HEK293T (cell line): Measurements from ENCODE around the gene ACSF3.

ENCODE experiments used
- CTCF ChIA-PET: fragments of 350-600 bp; formaldehyde crosslinking; extraction: SDS; loops from one replicate; lab custom pipeline; 2021; ENCODE audit warnings: antibody characterized with exemption, inconsistent platforms; lab: Yijun Ruan, JAX
- POLR2A ChIA-PET: fragments of 350-600 bp; formaldehyde crosslinking; extraction: SDS; loops from one replicate; lab custom pipeline; 2020; ENCODE audit warnings: antibody characterized with exemption, inconsistent platforms; lab: Yijun Ruan, JAX
- DNase-seq: peaks from one replicate; pipeline ENCODE4 v3.0.0; 2012; ENCODE audit warnings: mixed read lengths; ENCODE audit errors: extremely low spot score
- ARNT ChIP-seq: fragments of 450-650 bp; IDR thresholded peaks from 2 replicates; pipeline ENCODE4 v1.6.1; 2017; ENCODE audit warnings: mild to moderate bottlenecking
- BHLHE40 ChIP-seq: fragments of 450-650 bp; IDR thresholded peaks from 2 replicates; pipeline ENCODE4 v1.6.1; 2016; ENCODE audit warnings: mild to moderate bottlenecking, moderate library complexity, borderline replicate concordance
- CTBP1 ChIP-seq: fragments of 450-650 bp; IDR thresholded peaks from 2 replicates; pipeline ENCODE4 v1.6.1; 2016; ENCODE audit warnings: borderline replicate concordance
- ELF4 ChIP-seq: fragments of 450-650 bp; IDR thresholded peaks from 2 replicates; pipeline ENCODE4 v1.6.1; 2017; ENCODE audit warnings: antibody characterized with exemption
- FOXA1 ChIP-seq: fragments of 450-650 bp; IDR thresholded peaks from 2 replicates; pipeline ENCODE4 v1.6.1; 2016; ENCODE audit warnings: mild to moderate bottlenecking
- FOXK2 ChIP-seq: fragments of 450-650 bp; IDR thresholded peaks from 2 replicates; pipeline ENCODE4 v1.6.1; 2016; ENCODE audit warnings: mild to moderate bottlenecking
- FOXM1 ChIP-seq: fragments of 450-650 bp; IDR thresholded peaks from 2 replicates; pipeline ENCODE4 v1.6.1; 2017; ENCODE audit warnings: mild to moderate bottlenecking, borderline replicate concordance
- HDGF ChIP-seq: fragments of 450-650 bp; IDR thresholded peaks from 2 replicates; pipeline ENCODE4 v1.6.1; 2017; ENCODE audit warnings: antibody characterized with exemption, borderline replicate concordance
- L3MBTL2 ChIP-seq: fragments of 450-650 bp; conservative IDR thresholded peaks from 2 replicates; pipeline ENCODE4 v1.6.1; 2016; ENCODE audit warnings: mild to moderate bottlenecking
- LEF1 ChIP-seq: fragments of 450-650 bp; IDR thresholded peaks from 2 replicates; pipeline ENCODE4 v1.6.1; 2017; ENCODE audit warnings: mild to moderate bottlenecking, borderline replicate concordance
- NFRKB ChIP-seq: fragments of 450-650 bp; IDR thresholded peaks from 2 replicates; pipeline ENCODE4 v1.6.1; 2016; ENCODE audit warnings: mild to moderate bottlenecking, moderate library complexity
- SP1 ChIP-seq: fragments of 450-650 bp; IDR thresholded peaks from 2 replicates; pipeline ENCODE4 v1.6.1; 2017
- SUZ12 ChIP-seq: fragments of 450-650 bp; IDR thresholded peaks from 2 replicates; pipeline ENCODE4 v1.6.1; 2016; ENCODE audit warnings: mild to moderate bottlenecking
- TARDBP ChIP-seq: fragments of 450-650 bp; IDR thresholded peaks from 2 replicates; pipeline ENCODE4 v1.6.1; 2016
- ZNF384 ChIP-seq: fragments of 450-650 bp; IDR thresholded peaks from 2 replicates; pipeline ENCODE4 v1.6.1; 2016
- TF ChIP-seq, protein P1 (sequence below): fragments of 450-650 bp; IDR thresholded peaks from 2 replicates; pipeline ENCODE4 v1.6.1; 2016

Gene ACSF3

DNA sequence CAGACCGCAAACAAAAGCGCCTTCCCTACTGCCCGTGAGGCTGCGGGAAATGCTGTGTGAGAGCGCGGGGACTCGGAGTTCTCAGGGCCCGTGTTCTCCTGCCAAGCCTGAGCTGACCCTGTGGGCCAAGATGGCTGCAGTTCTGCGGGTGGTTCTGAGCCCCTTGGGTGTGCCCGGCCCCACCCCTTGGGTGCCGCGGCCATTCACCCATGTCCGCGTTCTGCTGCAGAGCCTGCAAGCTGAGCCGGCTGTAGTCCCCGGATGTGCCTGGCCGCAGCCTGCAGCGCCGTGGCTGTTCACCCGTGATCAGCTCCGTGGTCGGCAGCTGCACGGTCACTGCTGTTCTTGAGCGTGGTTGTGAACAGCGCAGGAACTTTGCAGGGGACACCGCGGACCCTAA lies 20.0 kb downstream of the ACSF3 start:
- CTCF ChIA-PET: no interaction called here
- no peak for DNase-seq
- POLR2A ChIA-PET: no interaction called here

GRCh38 chr16:89114159-89114981 lies 20.7 kb downstream of the ACSF3 start:
- CTCF ChIA-PET: no interaction called here
- no peak for DNase-seq
- POLR2A ChIA-PET: no interaction called here
- TF ChIP-seq LEF1: no peak
- TF ChIP-seq FOXM1: no peak

More for the DNA sequence above, 20.0 kb downstream of the ACSF3 start:
- TF ChIP-seq, protein P1, sequence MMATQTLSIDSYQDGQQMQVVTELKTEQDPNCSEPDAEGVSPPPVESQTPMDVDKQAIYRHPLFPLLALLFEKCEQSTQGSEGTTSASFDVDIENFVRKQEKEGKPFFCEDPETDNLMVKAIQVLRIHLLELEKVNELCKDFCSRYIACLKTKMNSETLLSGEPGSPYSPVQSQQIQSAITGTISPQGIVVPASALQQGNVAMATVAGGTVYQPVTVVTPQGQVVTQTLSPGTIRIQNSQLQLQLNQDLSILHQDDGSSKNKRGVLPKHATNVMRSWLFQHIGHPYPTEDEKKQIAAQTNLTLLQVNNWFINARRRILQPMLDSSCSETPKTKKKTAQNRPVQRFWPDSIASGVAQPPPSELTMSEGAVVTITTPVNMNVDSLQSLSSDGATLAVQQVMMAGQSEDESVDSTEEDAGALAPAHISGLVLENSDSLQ: no peak
- no peak for TF ChIP-seq BHLHE40
- no peak for TF ChIP-seq HDGF
- no peak for TF ChIP-seq ELF4
- TF ChIP-seq NFRKB: no peak
- TF ChIP-seq CTBP1: no peak
- no peak for TF ChIP-seq L3MBTL2

DNA sequence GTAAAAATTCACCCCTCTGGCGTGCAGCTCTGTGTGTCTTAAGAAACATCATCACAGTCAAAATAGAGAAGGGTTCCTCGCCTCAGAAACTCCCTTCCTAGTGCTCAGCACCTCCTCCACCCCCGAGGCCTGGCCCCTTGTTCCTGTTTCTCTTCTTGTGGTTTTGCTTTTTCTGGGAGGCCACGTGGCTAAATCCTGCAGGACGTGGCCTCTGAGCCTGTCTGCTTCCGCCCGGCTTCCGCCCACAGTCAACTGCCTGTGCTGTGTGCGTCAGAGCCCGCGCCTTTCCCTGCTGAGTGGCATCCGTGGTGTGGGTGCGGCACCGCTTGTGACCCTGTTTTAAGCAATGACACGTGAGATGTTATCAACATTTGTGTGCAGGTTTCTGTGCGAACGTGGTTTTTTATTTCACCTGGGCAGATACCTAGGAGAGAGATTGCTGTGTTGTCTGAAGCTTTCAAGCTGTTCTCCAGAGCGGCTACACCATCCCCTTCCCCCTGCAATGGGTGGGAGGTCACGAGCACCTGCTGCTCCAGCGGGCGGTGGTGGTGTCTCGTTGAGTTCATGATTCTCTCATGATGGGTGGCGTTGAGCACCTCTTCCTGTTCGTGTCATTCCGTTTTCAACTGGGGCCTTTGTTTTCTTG lies 21.7 kb downstream of the ACSF3 start:
- DNase-seq: no peak
- TF ChIP-seq ARNT: no peak
- TF ChIP-seq FOXM1: no peak
- no peak for TF ChIP-seq FOXK2
- TF ChIP-seq NFRKB: no peak
- TF ChIP-seq ZNF384: no peak
- TF ChIP-seq, protein P1: no peak
- no peak for TF ChIP-seq ELF4
- TF ChIP-seq BHLHE40: no peak
- TF ChIP-seq HDGF: no peak
- TF ChIP-seq FOXA1: no peak
- no peak for TF ChIP-seq SUZ12
- TF ChIP-seq L3MBTL2: no peak
- no peak for TF ChIP-seq TARDBP
- ChIA-PET POLR2A (no interaction called here), CTCF (no interaction called here)

GRCh38 chr16:89116341-89117226 lies 22.9 kb downstream of the ACSF3 start:
- ChIA-PET POLR2A (no interaction called here), CTCF (no interaction called here)
- TF ChIP-seq SUZ12: no peak
- no peak for DNase-seq

DNA sequence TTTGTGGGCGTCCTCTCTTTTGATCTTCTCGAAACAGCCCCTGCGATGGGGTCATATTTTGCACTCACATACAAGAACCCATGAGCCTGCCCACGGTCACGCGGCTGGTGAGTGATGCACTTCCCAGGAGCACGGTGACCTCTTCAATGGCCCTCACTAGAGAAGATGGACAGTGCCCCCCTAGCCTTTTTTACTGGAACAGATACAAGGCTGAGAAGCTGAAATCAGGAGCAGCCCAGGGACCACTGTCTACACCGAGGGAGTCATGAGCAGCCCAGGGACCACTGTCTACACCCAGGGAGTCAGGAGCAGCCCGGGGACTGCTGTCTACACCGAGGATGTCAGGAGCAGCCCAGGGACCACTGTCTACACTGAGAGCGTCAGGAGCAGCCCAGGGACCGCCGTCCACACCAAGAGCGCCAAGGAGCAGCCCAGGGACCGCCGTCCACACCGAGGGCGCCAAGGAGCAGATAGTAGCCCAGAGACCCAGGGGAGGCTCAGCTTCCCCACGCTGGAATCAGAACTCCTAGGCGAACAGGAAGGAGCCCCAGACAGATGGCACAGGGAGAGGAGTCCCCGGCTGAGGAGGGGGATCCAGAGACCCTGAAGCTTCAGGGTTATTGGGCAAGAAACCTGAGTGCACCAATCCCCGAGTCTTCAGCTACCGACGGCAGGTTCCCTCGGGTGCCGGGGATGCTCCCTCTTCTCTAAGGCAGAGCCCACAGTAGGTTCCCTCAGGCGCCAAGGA lies 23.7 kb downstream of the ACSF3 start:
- ChIA-PET CTCF (no interaction called here), POLR2A (no interaction called here)
- no peak for DNase-seq
- no peak for TF ChIP-seq ARNT
- TF ChIP-seq SP1: no peak
- TF ChIP-seq ZNF384: no peak
- no peak for TF ChIP-seq L3MBTL2
- TF ChIP-seq BHLHE40: no peak
- TF ChIP-seq CTBP1: no peak
- TF ChIP-seq TARDBP: no peak
- TF ChIP-seq FOXA1: no peak

DNA sequence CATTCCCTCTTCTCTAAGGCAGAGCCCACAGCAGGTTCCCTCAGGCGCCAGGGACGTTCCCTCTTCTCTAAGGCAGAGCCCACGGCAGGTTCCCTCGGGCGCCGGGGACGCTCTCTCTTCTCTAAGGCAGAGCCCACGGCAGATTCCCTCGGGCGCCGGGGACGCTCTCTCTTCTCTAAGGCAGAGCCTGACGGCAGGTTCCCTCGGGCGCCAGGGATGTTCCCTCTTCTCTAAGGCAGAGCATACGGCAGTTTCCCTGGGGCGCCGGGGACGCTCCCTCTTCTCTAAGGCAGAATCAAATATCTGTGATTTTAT lies 24.3 kb downstream of the ACSF3 start:
- DNase-seq: no peak
- no peak for TF ChIP-seq ARNT
- TF ChIP-seq LEF1: no peak
- no peak for TF ChIP-seq FOXK2
- TF ChIP-seq SUZ12: no peak
- TF ChIP-seq SP1: no peak
- no peak for TF ChIP-seq NFRKB
- TF ChIP-seq FOXM1: no peak
- TF ChIP-seq, protein P1: no peak
- no peak for TF ChIP-seq HDGF
- no peak for TF ChIP-seq L3MBTL2
- TF ChIP-seq CTBP1: no peak
- TF ChIP-seq ZNF384: no peak
- TF ChIP-seq ELF4: no peak
- no peak for TF ChIP-seq TARDBP
- TF ChIP-seq BHLHE40: no peak
- no peak for TF ChIP-seq FOXA1
- ChIA-PET POLR2A (no interaction called here), CTCF (no interaction called here)
